PC-3 (cell line): ENCODE data around the gene C1QL4. TPM values are rescaled to one million over a fixed set of nuclear protein-coding genes. Genes with fewer than 3 reads are reported as not detected.

ENCODE experiments used
- ATAC-seq: fragments of 200-7000 bp; cut with Tn5 transposase; 2 replicates; pipeline ENCODE4 v1.9.1; 2020; ENCODE audit warnings: mild to moderate bottlenecking, moderate library complexity
- BruUV-seq: library from RNA; stranded (reverse); fragments of 400-500 nt; replicated peaks from 2 replicates; lab custom pipeline; 2021; lab: Mats Ljungman, UMichigan
- CTCF ChIA-PET: fragments of 300-600 bp; sonication (Branson Sonifier 250); formaldehyde crosslinking; loops from one replicate; lab custom pipeline; 2022; ENCODE audit warnings: antibody characterized with exemption; lab: Charles Lee
- POLR2A ChIA-PET: fragments of 300-600 bp; sonication (Branson Sonifier 250); formaldehyde crosslinking; loops from one replicate; lab custom pipeline; 2022; ENCODE audit warnings: antibody characterized with exemption; ENCODE audit not compliant: unreplicated experiment; lab: Charles Lee
- DNase-seq: peaks from one replicate; pipeline ENCODE4 v3.0.0-alpha.2; 2015
- H2AFZ ChIP-seq: fragments of 300-600 bp; sonication (generic); 2 replicates; pipeline ENCODE4 v1.6.0; 2016; ENCODE audit warnings: antibody characterized with exemption, low read length
- H3F3A ChIP-seq: fragments of 300-600 bp; sonication (generic); one replicate; pipeline ENCODE4 v1.6.0; 2017; ENCODE audit warnings: antibody characterized with exemption, low read length, control low read depth, mild to moderate bottlenecking; ENCODE audit not compliant: unreplicated experiment
- H3K27ac ChIP-seq: fragments of 300-600 bp; sonication (generic); 2 replicates; pipeline ENCODE4 v1.5.1; 2016; ENCODE audit warnings: mild to moderate bottlenecking, low read length
- H3K27me3 ChIP-seq: fragments of 300-600 bp; sonication (generic); 2 replicates; pipeline ENCODE4 v1.6.1; 2016; ENCODE audit warnings: low read length, mixed read lengths
- H3K36me3 ChIP-seq: fragments of 300-600 bp; sonication (generic); 2 replicates; pipeline ENCODE4 v1.6.1; 2016; ENCODE audit warnings: low read depth, mixed run types, low read length, mixed read lengths
- H3K4me1 ChIP-seq: fragments of 300-600 bp; sonication (generic); 2 replicates; pipeline ENCODE4 v1.5.1; 2016; ENCODE audit warnings: low read length; ENCODE audit not compliant: insufficient read depth
- H3K4me2 ChIP-seq: fragments of 300-600 bp; sonication (generic); 2 replicates; pipeline ENCODE4 v1.6.0; 2016; ENCODE audit warnings: low read length
- H3K4me3 ChIP-seq: fragments of 300-600 bp; sonication (generic); 2 replicates; pipeline ENCODE4 v1.5.1; 2016; ENCODE audit warnings: mild to moderate bottlenecking, low read length, mixed read lengths
- H3K79me2 ChIP-seq: fragments of 300-600 bp; sonication (generic); 2 replicates; pipeline ENCODE4 v1.6.1; 2017; ENCODE audit warnings: low read length, mixed read lengths
- H3K9ac ChIP-seq: fragments of 300-600 bp; sonication (generic); 2 replicates; pipeline ENCODE4 v1.6.0; 2016; ENCODE audit warnings: mild to moderate bottlenecking, low read length
- H3K9me2 ChIP-seq: fragments of 300-600 bp; sonication (generic); replicated peaks from 2 replicates; pipeline ENCODE4 v1.6.1; 2016; ENCODE audit warnings: mixed run types, low read length, mixed read lengths
- H3K9me3 ChIP-seq: fragments of 300-600 bp; sonication (generic); 2 replicates; pipeline ENCODE4 v1.6.1; 2016; ENCODE audit warnings: low read length, mixed read lengths
- H4K20me1 ChIP-seq: fragments of 300-600 bp; sonication (generic); 2 replicates; pipeline ENCODE4 v1.6.1; 2016; ENCODE audit warnings: low read length, mixed read lengths
- CTCF ChIP-seq: fragments of 300-600 bp; sonication (generic); conservative IDR thresholded peaks from 2 replicates; pipeline ENCODE4 v1.5.1; 2017; ENCODE audit warnings: antibody characterized with exemption, low read depth, mild to moderate bottlenecking, low read length
- EZH2 ChIP-seq: fragments of 300-600 bp; sonication (generic); IDR thresholded peaks from one replicate; pipeline ENCODE4 v1.6.1; 2017; ENCODE audit warnings: antibody characterized with exemption, mild to moderate bottlenecking, low read length; ENCODE audit not compliant: unreplicated experiment
- EZH2phosphoT487 ChIP-seq: fragments of 300-600 bp; sonication (generic); IDR thresholded peaks from 2 replicates; pipeline ENCODE4 v1.6.1; 2018; ENCODE audit warnings: mild to moderate bottlenecking, antibody characterized with exemption, low read length, borderline replicate concordance
- intact Hi-C: fragments of 100-400 bp; cut with micrococcal nuclease; formaldehyde crosslinking; loops from 2 replicates; pipeline ENCODE4 v1.9.0; 2023
- total RNA-seq: library from RNA; depleted of rRNA; stranded (reverse); fragments of >200 nt; gene quantifications from 2 replicates; pipeline ENCODE4 v1.2.3, GENCODE V29; 2014

Gene C1QL4
- total RNA-seq, 1 experiment from 2014 or later = 5.3 TPM

GRCh38 chr12:49368240-49368600, 31.2 kb upstream of the C1QL4 start:
- CTCF ChIA-PET = interaction anchor here (0.7 kb wide), 1 partner anchor 121 kb away, joined by 9 read pairs; no protein-coding TSS in a partner anchor
- peaks cover 1% of the 10 kb centered on the region; the same call in 1 of the 2 replicates for H3K36me3 ChIP-seq
- POLR2A ChIA-PET = interaction anchor here (0.6 kb wide), 1 partner anchor 144 kb away, joined by 8 read pairs; no protein-coding TSS in a partner anchor

GRCh38 chr12:49367381-49368239, 30.6 kb upstream of the C1QL4 start, which contains the start of gene SPATS2:
Gene SPATS2 (plus strand): TSS chr12:49367462. CDS start chr12:49461013, 93,551 bp downstream.
- peaks cover 56% of the 10 kb centered on the region for H3K79me2 ChIP-seq
- H3K36me3 ChIP-seq = no peaks in the 10 kb centered on the region
- POLR2A ChIA-PET = interaction anchor here (0.5 to 1.9 kb wide), 11 partner anchors 9 to 145 kb away, joined by 3 to 20 read pairs (median 5); partner anchors contain the start of gene TROAP
- H3F3A ChIP-seq = no peaks in the 10 kb centered on the region
- H3K9me3 ChIP-seq = no peaks in the 10 kb centered on the region
- H3K27me3 ChIP-seq = no peaks in the 10 kb centered on the region
- intact Hi-C loops = loop anchor here (1.0 kb wide), 1 partner anchor 9 kb away; no protein-coding TSS in a partner anchor
- BruUV-seq = no TSS peak
- H3K27ac ChIP-seq = peak within 1 kb of the TSS; percentile 82
- ATAC-seq = peak; percentile 0; the same call in 1 of the 2 replicates
- DNase-seq = no peak
- TF ChIP-seq CTCF (no peak), EZH2phosphoT487 (no peak), EZH2 (no peak)
- peak within 1 kb of the TSS; percentile 94 for H3K4me2 ChIP-seq
- H3K9ac ChIP-seq = peak within 1 kb of the TSS; percentile 96
- H2AFZ ChIP-seq = peak within 1 kb of the TSS; percentile 99
- H3K4me3 ChIP-seq = peak within 1 kb of the TSS; percentile 85
- CTCF ChIA-PET = interaction anchor here (0.6 to 1.5 kb wide), 10 partner anchors 9 to 578 kb away, joined by 3 to 13 read pairs (median 3); partner anchors contain the start of gene DNAJC22
- no peaks in the 10 kb centered on the region for H3K9me2 ChIP-seq
- H4K20me1 ChIP-seq = peaks cover 10% of the 10 kb centered on the region
- peaks cover 37% of the 10 kb centered on the region for H3K4me1 ChIP-seq

More at GRCh38 chr12:49368240-49368600, 31.2 kb upstream of the C1QL4 start:
- Histone ChIP-seq H3K27me3 (no peaks in the 10 kb centered on the region), H3K9me3 (no peaks in the 10 kb centered on the region), H2AFZ (peak overlapping the region; percentile 99), H3K9ac (peak overlapping the region; percentile 96), H3K27ac (peak overlapping the region; percentile 25), H4K20me1 (peaks cover 10% of the 10 kb centered on the region), H3K79me2 (peaks cover 62% of the 10 kb centered on the region), H3K9me2 (no peaks in the 10 kb centered on the region), H3F3A (no peaks in the 10 kb centered on the region), H3K4me3 (peak overlapping the region; percentile 85), H3K4me1 (peaks cover 37% of the 10 kb centered on the region), H3K4me2 (peak overlapping the region; percentile 94)
- intact Hi-C loops = no loop called here
- ATAC-seq (no peak), DNase-seq (no peak)
- TF ChIP-seq CTCF (no peak), EZH2 (no peak), EZH2phosphoT487 (no peak)
- TSS peak; percentile 47 for BruUV-seq
